Ovary (tissue), 3 donors: ENCODE data around the gene REC114.

Source experiments
- CTCF ChIP-seq, 3 donors: fragments of 450-650 bp in 2 of 3; fragments of 200-600 bp in 1 of 3; IDR thresholded peaks; one replicate each; pipeline versions ENCODE4 v1.5.1 to v1.8.0; 2016 to 2022; ENCODE audit warnings: antibody characterized with exemption in 3 of 3, mild to moderate bottlenecking in 1 of 3
- EP300 ChIP-seq: sonication (generic); formaldehyde crosslinking; IDR thresholded peaks from one replicate; pipeline ENCODE4 v1.6.1; 2017; ENCODE audit warnings: antibody characterized with exemption
- POLR2A ChIP-seq: fragments of 450-650 bp; IDR thresholded peaks from one replicate; pipeline ENCODE4 v1.6.1; 2017; ENCODE audit warnings: antibody characterized with exemption, mild to moderate bottlenecking, moderate library complexity
- donor health status: DM: no; HTN: no; CAD: no.

- TF ChIP-seq POLR2A: no peak
- TF ChIP-seq CTCF (IDR thresholded peaks at IDR 0.05): no peak
- TF ChIP-seq EP300: no peak
Measured at GRCh38 chr15:73585871-73586654, 143.1 kb downstream of the REC114 start.
